ENCODE results near the gene TNFRSF25.

TNFRSF25 gene

GRCh38 chr1:6445062-6445763 lies 20.8 kb downstream of the TNFRSF25 start:
- in situ Hi-C loops (cut with HindIII; ENCODE audit: low sequenced_read_pairs), result no loop called here
- no peak overlapping the region for H3K4me3 ChIP-seq (ENCODE audit: low read depth, low read length)
- peak; percentile 68 for TF ChIP-seq CTCF (IDR thresholded peaks at IDR 0.05; ENCODE audit: low read depth, low read length)
- no peak for DNase-seq (ENCODE audit: low read depth, low spot score)

DNA sequence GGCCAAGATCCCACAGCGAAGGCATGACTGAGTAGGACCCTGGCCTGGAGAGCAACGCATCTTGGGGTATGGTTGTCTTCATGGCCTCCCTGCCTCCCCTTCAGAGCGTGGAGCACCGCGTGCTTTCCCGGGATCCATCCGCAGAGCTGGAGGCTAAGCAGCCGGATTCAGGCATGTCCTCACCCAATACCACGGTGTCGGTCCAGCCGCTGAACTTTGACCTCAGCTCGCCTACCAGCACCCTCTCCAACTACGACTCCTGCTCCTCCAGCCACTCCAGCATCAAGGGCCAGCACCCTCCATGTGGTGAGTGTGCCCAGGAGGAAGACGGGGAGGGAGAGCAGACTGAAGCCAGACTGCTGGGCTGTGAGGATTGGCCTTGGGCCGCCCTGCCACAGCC lies 21.6 kb downstream of the TNFRSF25 start:
- no peak for DNase-seq (ENCODE audit: low read depth, low spot score)
- no peak overlapping the region for H3K4me3 ChIP-seq (ENCODE audit: low read depth, low read length)
- TF ChIP-seq CTCF (IDR thresholded peaks at IDR 0.05; ENCODE audit: low read depth, low read length), result no peak
- in situ Hi-C loops (cut with HindIII; ENCODE audit: low sequenced_read_pairs), result no loop called here

GRCh38 chr1:6443339-6444115 lies 22.4 kb downstream of the TNFRSF25 start:
- in situ Hi-C loops (cut with HindIII; ENCODE audit: low sequenced_read_pairs), result no loop called here
- DNase-seq (ENCODE audit: low read depth, low spot score), result no peak

GRCh38 chr1:6441586-6441985 lies 24.4 kb downstream of the TNFRSF25 start:
- TF ChIP-seq CTCF (IDR thresholded peaks at IDR 0.05; ENCODE audit: low read depth, low read length), result no peak
- DNase-seq (ENCODE audit: low read depth, low spot score), result no peak
- in situ Hi-C loops (cut with HindIII; ENCODE audit: low sequenced_read_pairs), result no loop called here
- H3K4me3 ChIP-seq (ENCODE audit: low read depth, low read length), result no peak overlapping the region

More at GRCh38 chr1:6443339-6444115, 22.4 kb downstream of the TNFRSF25 start:
- no peak for TF ChIP-seq CTCF (IDR thresholded peaks at IDR 0.05; ENCODE audit: low read depth, low read length)
- H3K4me3 ChIP-seq (ENCODE audit: low read depth, low read length), result no peak overlapping the region

- DNase-seq (ENCODE audit: low read depth, low spot score), result no peak
- in situ Hi-C loops (cut with HindIII; ENCODE audit: low sequenced_read_pairs), result no loop called here
- peak; percentile 17 for TF ChIP-seq CTCF (IDR thresholded peaks at IDR 0.05; ENCODE audit: low read depth, low read length)
- H3K4me3 ChIP-seq (ENCODE audit: low read depth, low read length), result no peak overlapping the region
These were observed 25.5 kb downstream of the TNFRSF25 start for GRCh38 chr1:6440198-6441126.

DNA sequence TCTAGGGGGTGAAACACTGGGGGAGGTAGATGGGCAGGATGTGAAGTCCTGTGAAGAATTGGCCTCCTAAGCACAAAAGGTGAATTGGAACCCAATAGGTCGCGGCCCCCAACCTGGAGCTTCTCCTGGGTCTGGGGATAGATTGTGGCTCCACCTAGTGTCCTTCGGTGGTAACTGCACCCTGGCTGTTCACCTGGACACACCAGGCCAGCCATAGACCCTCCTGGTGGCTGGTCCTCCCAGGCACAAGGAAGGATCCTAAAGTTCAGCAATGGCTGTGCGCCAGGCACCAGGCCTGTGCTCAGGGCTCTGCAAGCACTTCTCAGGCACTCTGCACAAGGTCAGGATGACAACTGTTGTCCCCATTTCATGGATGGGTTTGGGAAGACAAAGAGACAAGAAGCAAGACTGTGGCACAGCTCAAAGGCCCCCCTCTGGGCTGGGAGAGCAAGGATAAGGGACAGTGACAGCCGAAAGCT lies 27.9 kb downstream of the TNFRSF25 start:
- in situ Hi-C loops (cut with HindIII; ENCODE audit: low sequenced_read_pairs), result no loop called here
- H3K4me3 ChIP-seq (ENCODE audit: low read depth, low read length), result no peak overlapping the region
- TF ChIP-seq CTCF (IDR thresholded peaks at IDR 0.05; ENCODE audit: low read depth, low read length), result peak; percentile 95
- DNase-seq (ENCODE audit: low read depth, low spot score), result no peak

Measured in astrocyte of the spinal cord (primary cell).